Measurements from ENCODE around the gene MIS18A. TPM values are rescaled to one million over a fixed set of nuclear protein-coding genes. Genes with fewer than 3 reads are reported as not detected.

Gene MIS18A
- total RNA-seq, 2 donors from 2014 or later, result 13.5 to 36.2 TPM

DNA sequence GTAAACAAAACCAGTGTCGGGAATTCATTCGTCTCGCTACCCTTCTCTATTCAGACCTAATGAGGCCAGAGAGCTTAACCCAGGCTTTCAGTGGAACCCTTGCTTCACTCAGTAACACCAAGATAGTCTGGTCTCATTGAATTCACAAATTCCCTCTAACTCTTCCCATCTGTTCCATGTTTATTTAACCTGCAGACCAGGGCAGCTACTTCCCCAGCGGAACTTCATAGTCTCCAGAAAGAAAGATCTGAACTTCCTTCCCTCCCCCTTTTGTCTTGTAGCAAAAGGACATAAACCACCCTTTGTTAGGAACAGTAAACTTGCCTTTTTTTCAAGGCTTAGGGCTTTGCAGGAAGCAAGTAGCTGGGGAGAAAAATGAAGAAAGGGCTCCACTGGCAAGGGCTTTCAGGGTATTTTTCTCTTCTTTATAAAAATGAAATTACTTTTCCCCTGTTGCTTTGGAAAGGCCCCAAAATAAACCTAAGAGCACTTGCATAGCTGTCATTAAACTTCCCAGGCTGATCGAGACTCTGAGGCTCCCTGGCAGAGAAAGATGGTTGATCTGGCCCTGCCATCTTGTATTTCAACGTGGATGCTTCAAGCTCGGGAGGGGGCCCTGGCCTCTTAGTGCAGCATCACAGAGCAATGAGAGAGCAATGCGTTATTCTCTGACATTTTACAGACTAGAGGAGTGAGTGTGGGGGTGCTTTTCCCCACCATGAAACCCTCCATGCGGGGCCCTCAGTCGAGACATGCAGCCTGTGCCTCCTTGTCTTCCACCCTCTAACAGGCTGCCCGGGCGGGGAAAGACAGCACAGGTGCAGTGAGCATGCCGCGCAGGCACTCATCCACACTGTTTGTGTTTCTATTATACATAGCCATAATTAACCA is 30.0 kb downstream of the MIS18A start:
- intact Hi-C loops (cut with DNase I), result no loop called here
- H3K9me3 ChIP-seq, result no peaks in the 10 kb centered on the region
- TF ChIP-seq, protein P1, sequence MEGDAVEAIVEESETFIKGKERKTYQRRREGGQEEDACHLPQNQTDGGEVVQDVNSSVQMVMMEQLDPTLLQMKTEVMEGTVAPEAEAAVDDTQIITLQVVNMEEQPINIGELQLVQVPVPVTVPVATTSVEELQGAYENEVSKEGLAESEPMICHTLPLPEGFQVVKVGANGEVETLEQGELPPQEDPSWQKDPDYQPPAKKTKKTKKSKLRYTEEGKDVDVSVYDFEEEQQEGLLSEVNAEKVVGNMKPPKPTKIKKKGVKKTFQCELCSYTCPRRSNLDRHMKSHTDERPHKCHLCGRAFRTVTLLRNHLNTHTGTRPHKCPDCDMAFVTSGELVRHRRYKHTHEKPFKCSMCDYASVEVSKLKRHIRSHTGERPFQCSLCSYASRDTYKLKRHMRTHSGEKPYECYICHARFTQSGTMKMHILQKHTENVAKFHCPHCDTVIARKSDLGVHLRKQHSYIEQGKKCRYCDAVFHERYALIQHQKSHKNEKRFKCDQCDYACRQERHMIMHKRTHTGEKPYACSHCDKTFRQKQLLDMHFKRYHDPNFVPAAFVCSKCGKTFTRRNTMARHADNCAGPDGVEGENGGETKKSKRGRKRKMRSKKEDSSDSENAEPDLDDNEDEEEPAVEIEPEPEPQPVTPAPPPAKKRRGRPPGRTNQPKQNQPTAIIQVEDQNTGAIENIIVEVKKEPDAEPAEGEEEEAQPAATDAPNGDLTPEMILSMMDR (IDR thresholded peaks at IDR 0.05), result no peak
- H3K4me1 ChIP-seq, result no peaks in the 10 kb centered on the region
- no peak overlapping the region for H3K9ac ChIP-seq (ENCODE audit: low read depth in 2 of 2, low read length in 2 of 2)
- no peak for DNase-seq
- no peak overlapping the region for H3K4me3 ChIP-seq
- H3K27ac ChIP-seq, result no peak overlapping the region
- no peaks in the 10 kb centered on the region for H3K36me3 ChIP-seq
- H3K27me3 ChIP-seq, result no peaks in the 10 kb centered on the region

DNA sequence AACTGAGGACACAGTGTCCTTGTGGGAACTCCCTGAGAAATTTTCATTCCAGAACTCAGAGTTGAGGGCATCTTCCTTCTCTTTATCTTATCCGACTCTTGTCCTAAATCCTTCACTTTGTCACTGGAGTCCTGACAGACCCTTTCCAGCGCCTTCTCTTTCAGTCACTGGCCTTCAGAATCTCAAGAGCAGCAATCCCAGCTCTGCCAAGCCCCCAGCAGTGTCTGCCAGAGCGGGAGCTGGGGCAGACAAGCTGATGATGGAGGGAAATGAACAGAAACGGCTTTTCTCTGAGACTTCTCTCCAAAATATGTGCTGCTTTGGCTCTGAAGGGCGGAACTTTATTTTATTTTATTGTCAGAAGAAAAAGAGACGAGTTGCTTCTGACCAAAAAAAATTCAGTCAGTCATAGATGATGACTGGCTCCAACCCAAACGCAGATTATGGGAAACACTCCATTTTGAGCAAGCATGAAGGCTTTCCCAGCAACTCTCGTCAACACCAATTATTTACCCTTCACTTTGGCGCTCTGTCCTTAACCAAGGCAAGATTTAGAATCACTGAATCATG is 32.2 kb downstream of the MIS18A start:
- TF ChIP-seq, protein P1 (IDR thresholded peaks at IDR 0.05), result no peak
- H3K9me3 ChIP-seq, result no peaks in the 10 kb centered on the region
- no peak overlapping the region for H3K4me3 ChIP-seq
- intact Hi-C loops (cut with DNase I), result no loop called here
- no peak overlapping the region for H3K27ac ChIP-seq
- no peaks in the 10 kb centered on the region for H3K36me3 ChIP-seq
- H3K4me1 ChIP-seq, result no peaks in the 10 kb centered on the region
- H3K9ac ChIP-seq (ENCODE audit: low read depth in 2 of 2, low read length in 2 of 2), result no peak overlapping the region
- H3K27me3 ChIP-seq, result no peaks in the 10 kb centered on the region
- no peak for DNase-seq

DNA sequence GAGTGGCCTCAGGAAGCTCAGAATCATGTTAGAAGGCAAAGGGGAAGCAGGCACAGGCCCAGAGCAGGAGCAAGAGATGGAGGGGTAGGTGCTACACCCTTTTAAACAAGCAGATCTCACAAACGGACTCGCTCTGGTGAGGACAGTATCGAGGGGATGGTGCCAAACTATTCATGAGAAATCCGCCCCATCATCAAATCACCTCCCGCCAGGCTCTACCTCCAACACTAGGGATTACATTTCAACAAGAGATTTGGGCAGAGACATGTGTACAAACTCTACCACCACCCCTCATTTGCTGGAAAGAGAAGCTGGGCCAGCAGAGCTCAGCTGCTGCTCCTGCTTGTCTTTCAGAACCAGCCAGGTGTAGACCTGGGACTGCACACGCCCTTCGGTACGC is 32.9 kb downstream of the MIS18A start:
- Histone ChIP-seq H3K27ac (no peak overlapping the region), H3K9ac (ENCODE audit: low read depth in 2 of 2, low read length in 2 of 2) (no peak overlapping the region), H3K4me3 (no peak overlapping the region), H3K27me3 (no peaks in the 10 kb centered on the region), H3K4me1 (no peaks in the 10 kb centered on the region), H3K9me3 (no peaks in the 10 kb centered on the region), H3K36me3 (no peaks in the 10 kb centered on the region)
- DNase-seq, result no peak
- intact Hi-C loops (cut with DNase I), result no loop called here
- TF ChIP-seq, protein P1 (IDR thresholded peaks at IDR 0.05), result no peak

DNA sequence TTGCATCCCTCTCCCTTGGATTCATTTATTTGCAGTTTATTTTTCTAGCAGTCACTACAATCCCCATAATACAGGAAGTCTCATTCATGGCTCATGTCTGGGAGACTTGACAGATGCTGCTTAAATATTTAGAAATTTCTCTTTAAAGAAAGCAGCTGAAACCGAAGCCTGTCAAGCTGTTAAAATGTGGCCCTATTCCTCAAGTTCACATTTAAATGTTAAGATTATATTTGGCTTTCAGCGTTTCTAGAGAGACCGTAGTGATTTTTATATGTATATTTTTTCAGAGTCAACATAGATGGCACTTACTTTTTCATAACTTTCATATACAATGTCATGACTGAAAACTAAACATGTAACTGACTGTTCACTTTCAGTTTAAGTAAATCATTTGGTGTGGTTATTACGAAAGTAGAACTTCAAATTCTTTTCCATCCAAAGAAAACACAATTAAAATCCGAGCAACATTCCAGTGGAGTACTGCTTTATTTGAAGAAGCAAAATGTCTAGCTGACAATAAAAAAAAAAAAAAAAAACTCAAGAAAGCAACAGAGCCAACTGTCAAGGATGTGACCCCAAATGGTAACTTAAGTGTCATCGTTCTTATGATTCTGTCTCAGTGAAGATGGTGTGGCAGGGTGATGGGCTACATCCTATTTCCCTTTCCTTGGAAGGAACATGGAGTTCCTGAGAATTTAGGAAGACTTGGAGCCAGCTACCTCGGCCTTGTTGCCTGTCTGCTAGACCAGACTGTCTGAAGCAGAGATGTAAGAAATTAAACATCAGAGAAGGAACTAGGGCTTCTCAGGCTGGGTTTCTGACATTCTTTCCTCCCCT is 37.8 kb downstream of the MIS18A start:
- H3K36me3 ChIP-seq, result no peaks in the 10 kb centered on the region
- H3K9ac ChIP-seq (ENCODE audit: low read depth in 2 of 2, low read length in 2 of 2), result no peak overlapping the region
- DNase-seq, result no peak
- H3K4me1 ChIP-seq, result no peaks in the 10 kb centered on the region
- TF ChIP-seq, protein P1 (IDR thresholded peaks at IDR 0.05), result no peak
- intact Hi-C loops (cut with DNase I), result no loop called here
- H3K27me3 ChIP-seq, result no peaks in the 10 kb centered on the region
- H3K4me3 ChIP-seq, result no peak overlapping the region
- H3K9me3 ChIP-seq, result no peaks in the 10 kb centered on the region
- no peak overlapping the region for H3K27ac ChIP-seq

DNA sequence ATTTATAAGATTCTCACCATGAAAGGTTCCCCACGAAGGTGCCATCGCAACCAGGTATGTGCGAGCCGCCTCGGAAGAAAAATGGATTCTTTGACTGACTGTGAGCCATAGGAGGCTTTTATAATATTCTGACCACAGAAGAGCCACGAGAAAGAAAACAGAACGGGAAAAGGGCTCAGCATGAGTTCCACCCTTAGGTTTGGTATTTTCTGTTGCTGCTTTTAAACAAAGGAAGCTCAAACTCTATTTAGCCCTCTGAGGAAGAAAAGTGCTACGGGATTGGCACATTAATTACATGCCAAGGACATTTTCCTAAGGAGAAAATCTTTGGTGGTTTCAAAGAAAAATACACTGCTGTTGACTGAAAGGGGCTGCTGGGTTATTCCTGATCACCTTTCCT is 39.3 kb downstream of the MIS18A start:
- Histone ChIP-seq H3K9ac (ENCODE audit: low read depth in 2 of 2, low read length in 2 of 2) (no peak overlapping the region), H3K27ac (no peak overlapping the region), H3K4me3 (no peak overlapping the region), H3K9me3 (no peaks in the 10 kb centered on the region), H3K27me3 (no peaks in the 10 kb centered on the region), H3K4me1 (no peaks in the 10 kb centered on the region), H3K36me3 (no peaks in the 10 kb centered on the region)
- intact Hi-C loops (cut with DNase I), result no loop called here
- TF ChIP-seq, protein P1 (IDR thresholded peaks at IDR 0.05), result no peak
- DNase-seq, result no peak

Data from colonic mucosa (tissue), 4 donors.